Stomach (tissue), 9 donors: ENCODE results near the gene INS. TPM values are rescaled to one million over a fixed set of nuclear protein-coding genes. Genes with fewer than 3 reads are reported as not detected.

Experiments used
- DNase-seq, 2 donors: peaks; one replicate each; pipeline versions ENCODE4 v3.0.0 to v3.0.0-alpha.2; 2013 to 2019
- H3K27ac ChIP-seq, 5 donors: fragments of 200-600 bp in 4 of 5; sonication (generic) in 4 of 5; one replicate each; pipeline ENCODE4 v1.5.1; 2013 to 2019; ENCODE audit warnings: mild to moderate bottlenecking in 1 of 5, moderate library complexity in 1 of 5
- H3K27me3 ChIP-seq, 3 donors: fragments of 200-600 bp; sonication (generic); one replicate each; pipeline ENCODE4 v1.5.1; 2017 to 2019; ENCODE audit warnings: mixed run types in 1 of 3
- H3K36me3 ChIP-seq, 4 donors: fragments of 200-600 bp; sonication (generic); 1 replicate in 3 of 4; 2 replicates in 1 of 4; pipeline ENCODE4 v1.5.1; 2016 to 2019
- H3K4me1 ChIP-seq, 4 donors: fragments of 200-600 bp; sonication (generic); one replicate each; pipeline ENCODE4 v1.5.1; 2016 to 2019
- H3K4me3 ChIP-seq, 4 donors: fragments of 200-600 bp; sonication (generic) in 3 of 4; one replicate each; pipeline ENCODE4 v1.5.1; 2016 to 2019; ENCODE audit warnings: mild to moderate bottlenecking in 1 of 4
- H3K9me3 ChIP-seq, 4 donors: fragments of 200-600 bp; sonication (generic); one replicate each; pipeline ENCODE4 v1.5.1; 2016 to 2019
- CTCF ChIP-seq, 7 experiments: fragments of 450-650 bp in 4 of 7; fragments of 200-600 bp in 3 of 7; sonication (generic) in 3 of 7; IDR thresholded peaks; one replicate each; pipeline ENCODE4 v1.5.1; 2016 to 2019; ENCODE audit warnings: antibody characterized with exemption in 7 of 7, control low read depth in 2 of 7, mild to moderate bottlenecking in 1 of 7
- EP300 ChIP-seq: sonication (generic); formaldehyde crosslinking; IDR thresholded peaks from one replicate; pipeline ENCODE4 v1.6.1; 2017; ENCODE audit warnings: antibody characterized with exemption
- POLR2A ChIP-seq, 4 donors: fragments of 450-650 bp; IDR thresholded peaks; one replicate each; pipeline ENCODE4 v1.6.1; 2016; ENCODE audit warnings: antibody characterized with exemption in 4 of 4, control low read depth in 2 of 4, mild to moderate bottlenecking in 1 of 4, moderate library complexity in 1 of 4
- POLR2AphosphoS5 ChIP-seq, 3 donors: sonication (generic); formaldehyde crosslinking; IDR thresholded peaks; one replicate each; pipeline ENCODE4 v1.6.1; 2016; ENCODE audit warnings: antibody characterized with exemption in 3 of 3
- WGBS, 5 donors: extraction: QIAGEN DNeasy Blood & Tissue Kit in 3 of 5; methylation state at CpG; one replicate each; pipeline versions ENCODE4 v1.1.5 to v1.1.7; 2013 to 2018; 5-methylcytosine and 5-hydroxymethylcytosine counted together
- intact Hi-C: fragments of 100-400 bp; cut with DNase I; formaldehyde crosslinking; loops from one replicate; pipeline ENCODE4 v1.15.1; 2023; ENCODE audit warnings: low total_unique reads
- polyA plus RNA-seq, 3 donors: library from polyadenylated mRNA; stranded (reverse); fragments of 200-250 nt; gene quantifications; one replicate each; pipeline ENCODE4 v1.2.3, GENCODE V29; 2013
- total RNA-seq, 5 donors: library from RNA; depleted of rRNA; stranded (reverse); fragments of >200 nt; gene quantifications; one replicate each; pipeline versions ENCODE4 v1.1.0 to v1.2.3, GENCODE V29; 2014 to 2016
- donor health status: healthy with polysubstance abuse.
- donor health status: Bipolar disorder and iron deficiency.
- donor health status: healthy.

Gene INS
- total and polyA plus RNA-seq, 8 donors = 7.2 to 37.6 TPM; not detected in 6

GRCh38 chr11:2176389-2176900, 15.4 kb upstream of the INS start:
- Histone ChIP-seq H3K27ac (no peak overlapping the region), H3K27me3 (peaks cover 0 to 23% (median 7%) of the 10 kb centered on the region in 3 donors), H3K4me1 (peaks cover 0 to 5% (median 0%) of the 10 kb centered on the region in 4 donors), H3K4me3 (no peak overlapping the region), H3K9me3 (no peaks in the 10 kb centered on the region), H3K36me3 (no peaks in the 10 kb centered on the region)
- intact Hi-C loops = no loop called here
- no peak for TF ChIP-seq EP300
- no peak for DNase-seq
- 94 to 98% (median 95%) methylated on average over 13 to 14 of the region's 14 CpGs for WGBS, 5 donors

DNA sequence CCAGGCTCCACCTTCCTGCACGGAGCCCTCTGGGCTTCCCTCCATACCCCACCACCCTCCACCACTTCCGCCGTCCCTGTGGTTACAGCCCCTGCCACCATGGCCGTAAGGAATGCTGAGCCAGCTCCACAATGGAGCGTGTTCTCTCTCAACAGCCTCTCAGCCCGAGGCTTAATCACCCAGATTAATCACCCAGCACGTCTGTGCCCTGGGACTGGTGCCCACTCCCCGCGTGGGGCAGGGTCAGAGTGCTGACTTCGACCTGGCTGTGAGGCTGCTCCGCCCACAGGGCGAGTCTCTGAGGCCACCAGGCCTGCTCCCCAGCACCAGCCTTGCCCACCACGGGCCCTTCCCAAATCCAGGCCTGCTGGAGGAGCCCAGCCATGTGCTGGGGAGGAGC, 14.7 kb upstream of the INS start:
- intact Hi-C loops = no loop called here
- TF ChIP-seq POLR2A (IDR thresholded peaks at IDR 0.05) (no peak), POLR2AphosphoS5 (IDR thresholded peaks at IDR 0.05) (no peak), EP300 (no peak), CTCF (IDR thresholded peaks at IDR 0.05) (no peak)
- Histone ChIP-seq H3K27ac (no peak overlapping the region), H3K4me3 (no peak overlapping the region), H3K27me3 (peaks cover 0 to 23% (median 6%) of the 10 kb centered on the region in 3 donors), H3K4me1 (peaks cover 0 to 5% (median 0%) of the 10 kb centered on the region in 4 donors), H3K9me3 (no peaks in the 10 kb centered on the region), H3K36me3 (no peaks in the 10 kb centered on the region)
- DNase-seq = peak in 1 of 2 donors; percentile 61
- WGBS, 5 donors = 29 to 38% (median 34%) methylated on average over 12 to 13 of the region's 13 CpGs

GRCh38 chr11:2174361-2174760, 13.4 kb upstream of the INS start:
- H3K4me1 ChIP-seq = peaks cover 0 to 5% (median 0%) of the 10 kb centered on the region in 4 donors
- TF ChIP-seq POLR2A (IDR thresholded peaks at IDR 0.05) = no peak
- no peak for TF ChIP-seq CTCF (IDR thresholded peaks at IDR 0.05)
- no peak for TF ChIP-seq EP300
- TF ChIP-seq POLR2AphosphoS5 (IDR thresholded peaks at IDR 0.05) = no peak
- intact Hi-C loops = no loop called here
- H3K36me3 ChIP-seq = no peaks in the 10 kb centered on the region
- H3K9me3 ChIP-seq = no peaks in the 10 kb centered on the region
- H3K27me3 ChIP-seq = peaks cover 0 to 22% (median 0%) of the 10 kb centered on the region in 3 donors
- no peak for DNase-seq
- 83 to 92% (median 87%) methylated on average over 9 to 11 of the region's 11 CpGs for WGBS, 5 donors
- no peak overlapping the region for H3K27ac ChIP-seq
- H3K4me3 ChIP-seq = no peak overlapping the region

GRCh38 chr11:2173761-2174160, 12.8 kb upstream of the INS start:
- Histone ChIP-seq H3K27ac (no peak overlapping the region), H3K4me3 (no peak overlapping the region), H3K27me3 (peaks cover 0 to 24% (median 5%) of the 10 kb centered on the region in 3 donors), H3K4me1 (peaks cover 0 to 5% (median 0%) of the 10 kb centered on the region in 4 donors), H3K36me3 (no peaks in the 10 kb centered on the region), H3K9me3 (no peaks in the 10 kb centered on the region)
- WGBS, 5 donors = 57 to 77% (median 67%) methylated on average over 8 to 11 of the region's 11 CpGs
- no peak for TF ChIP-seq POLR2AphosphoS5 (IDR thresholded peaks at IDR 0.05)
- no peak for DNase-seq
- intact Hi-C loops = no loop called here

DNA sequence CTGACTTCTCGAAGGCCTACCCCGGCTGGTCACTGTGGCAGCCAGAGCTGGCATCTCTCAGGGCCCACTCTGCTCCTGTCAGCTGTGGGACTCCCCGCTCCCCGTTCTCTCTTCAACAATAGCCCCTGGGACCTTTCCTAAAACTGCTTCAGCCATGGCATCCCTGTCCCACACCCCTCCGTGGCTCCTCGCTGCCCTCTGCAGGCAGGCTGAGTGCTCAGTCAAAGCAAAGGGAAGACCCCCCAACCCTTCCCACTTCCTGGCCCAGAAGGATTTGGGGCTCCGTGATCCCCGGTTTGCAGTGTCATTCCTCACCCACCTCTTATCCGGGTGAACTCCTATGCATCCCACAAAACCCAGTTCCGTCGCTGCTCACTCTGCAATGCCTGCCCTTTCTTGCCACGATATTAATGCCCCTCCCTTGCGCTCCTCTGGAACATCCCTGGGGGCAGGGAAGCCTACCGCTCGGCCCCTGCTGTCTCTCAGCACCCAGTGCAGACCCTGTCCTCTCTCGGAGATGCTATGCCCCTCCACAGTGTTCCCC, 12.2 kb upstream of the INS start:
- WGBS, 5 donors = 76 to 88% (median 84%) methylated on average over 16 of the region's 16 CpGs

More for the DNA sequence above, 12.2 kb upstream of the INS start:
- Histone ChIP-seq H3K36me3 (no peaks in the 10 kb centered on the region), H3K4me3 (no peak overlapping the region), H3K27me3 (peaks cover 0 to 29% (median 5%) of the 10 kb centered on the region in 3 donors), H3K27ac (no peak overlapping the region), H3K9me3 (no peaks in the 10 kb centered on the region), H3K4me1 (peaks cover 0 to 5% (median 0%) of the 10 kb centered on the region in 4 donors)
- TF ChIP-seq POLR2A (IDR thresholded peaks at IDR 0.05) (no peak), CTCF (IDR thresholded peaks at IDR 0.05) (no peak), EP300 (no peak), POLR2AphosphoS5 (IDR thresholded peaks at IDR 0.05) (no peak)
- intact Hi-C loops = no loop called here
- DNase-seq = no peak
